Ammon's horn (tissue), 1 donor: ENCODE data around the gene ARHGAP12.
"Not testable (repeated sequence)": the region's sequence is repeated elsewhere in the genome, so short reads cannot be mapped to it uniquely, and the experiment has no call there.

Source experiments
- DNase-seq: peaks from one replicate; pipeline ENCODE4 v3.0.0-alpha.2; 2016; ENCODE audit warnings: low spot score

The ARHGAP12 gene

DNA sequence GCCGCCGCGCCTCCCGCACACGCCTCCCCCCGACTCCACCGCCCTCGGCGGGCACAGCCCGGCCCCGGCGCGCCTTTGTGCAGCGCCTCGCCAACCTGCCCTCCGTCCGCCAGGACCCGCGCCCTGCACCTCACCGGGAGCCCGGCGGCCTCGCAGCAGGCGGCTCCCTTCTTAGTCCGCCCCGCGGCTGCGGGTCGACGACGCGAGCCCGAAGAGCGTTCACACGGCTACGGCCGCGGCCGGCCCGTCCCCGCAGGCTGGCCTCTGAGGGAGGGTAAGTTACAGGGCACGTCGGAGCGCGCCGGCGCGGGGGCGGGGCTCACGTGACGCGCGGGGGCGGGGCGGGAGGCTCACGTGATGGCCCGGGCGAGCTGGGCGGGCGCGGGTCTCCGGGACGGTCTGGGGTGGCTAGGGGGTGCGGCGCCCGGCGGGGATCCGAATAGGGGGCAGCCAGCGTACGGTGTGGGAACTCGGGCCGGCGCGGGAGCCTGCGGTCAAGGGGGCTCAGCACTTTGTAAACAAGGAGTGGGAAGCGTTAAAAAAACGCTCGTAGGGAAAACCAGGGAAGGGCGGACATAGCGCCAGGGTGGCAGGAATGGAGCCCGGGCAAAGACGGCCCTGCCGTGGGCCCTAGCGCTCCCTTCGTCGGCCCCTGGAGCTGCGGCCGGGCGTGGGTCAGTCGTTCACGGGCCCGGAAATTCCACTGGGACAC, at the start of gene ARHGAP12:
Gene ARHGAP12 (minus strand): TSS at position 283 of the 712 bp plus-strand sequence. CDS start 19,976 bp downstream, outside the sequence.
- peak; percentile 84 for DNase-seq

DNA sequence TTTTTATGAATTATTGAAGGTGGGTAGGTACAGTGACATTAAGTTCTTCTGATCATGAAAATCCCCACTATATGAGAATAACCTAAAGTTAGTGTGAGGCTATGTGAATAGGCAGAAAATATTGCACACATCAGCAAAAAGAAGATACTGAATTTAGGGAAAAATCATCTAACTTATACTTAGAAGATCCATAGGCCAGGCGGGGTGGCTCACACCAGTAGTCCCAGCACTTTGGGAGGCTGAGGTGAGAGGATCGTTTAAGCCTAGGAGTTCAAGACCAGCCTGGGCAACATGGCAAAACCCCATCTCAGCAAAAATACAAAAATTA, 49.5 kb upstream of the ARHGAP12 start:
- no peak for DNase-seq

GRCh38 chr10:31977440-31978155, 49.0 kb upstream of the ARHGAP12 start:
- DNase-seq, result peak; percentile 56

- no peak for DNase-seq
Observed at GRCh38 chr10:31975157-31975765, 46.6 kb upstream of the ARHGAP12 start.

- no peak for DNase-seq
Observed at GRCh38 chr10:31974434-31975124, 45.9 kb upstream of the ARHGAP12 start.

GRCh38 chr10:31972519-31973041, 43.9 kb upstream of the ARHGAP12 start:
- DNase-seq, result no peak

- DNase-seq, result not testable (repeated sequence)
Observed at GRCh38 chr10:31969847-31970246, 41.2 kb upstream of the ARHGAP12 start.

DNA sequence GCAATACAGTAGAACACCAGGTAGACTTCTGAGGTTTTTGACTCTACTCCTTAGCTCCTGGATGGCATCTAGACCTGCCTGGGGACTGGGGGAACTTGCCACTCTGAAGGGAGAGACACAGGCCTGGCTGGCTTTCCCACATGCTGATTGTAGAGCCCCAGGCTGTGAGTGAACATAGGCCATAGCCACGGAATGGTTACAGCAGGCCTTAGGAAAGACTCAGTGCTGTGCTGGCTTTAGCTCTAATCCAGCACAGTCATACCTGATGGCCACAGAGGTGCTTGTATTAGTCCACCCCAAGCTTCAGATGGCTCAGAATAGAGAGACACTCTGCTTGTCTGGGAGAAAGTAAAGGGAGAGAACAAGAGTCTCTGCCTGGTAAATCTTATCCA, 35.0 kb upstream of the ARHGAP12 start:
- no peak for DNase-seq

DNA sequence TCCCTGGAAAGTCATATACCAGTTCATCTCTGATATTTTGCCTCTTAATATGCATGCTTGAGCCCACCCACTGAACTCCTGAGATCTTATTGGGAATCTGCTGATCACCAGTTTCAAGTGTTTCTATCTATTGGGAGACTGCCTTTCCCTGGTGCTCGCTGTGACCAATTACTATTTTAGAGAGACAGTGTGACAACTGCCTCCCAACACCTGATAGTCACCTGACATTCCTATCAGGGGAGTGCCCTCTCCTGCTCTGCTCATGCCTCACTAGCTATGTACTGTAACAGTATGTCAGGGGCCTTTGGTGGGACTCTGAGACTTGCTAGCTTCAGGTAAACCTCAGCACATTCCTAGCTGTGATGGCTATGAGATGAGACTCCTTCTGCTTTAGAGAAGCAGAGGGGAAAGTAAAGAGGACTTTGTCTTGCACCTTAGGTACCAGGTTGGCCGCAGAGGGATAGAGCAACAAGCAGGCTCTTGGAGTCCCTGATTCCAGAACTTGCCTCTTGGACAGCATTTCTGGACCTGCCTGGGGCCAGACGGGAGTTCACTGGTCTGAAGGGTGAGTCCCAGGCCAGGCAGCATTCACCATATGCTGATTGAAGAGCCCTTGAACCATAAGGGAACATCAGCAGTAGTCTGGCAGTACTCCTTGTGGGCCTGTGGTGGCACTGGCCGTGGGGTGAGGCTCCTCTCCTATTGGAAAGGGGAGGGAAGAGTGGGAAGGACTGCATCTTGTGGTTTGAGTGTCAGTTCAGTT, 34.4 kb upstream of the ARHGAP12 start:
- DNase-seq, result no peak

DNA sequence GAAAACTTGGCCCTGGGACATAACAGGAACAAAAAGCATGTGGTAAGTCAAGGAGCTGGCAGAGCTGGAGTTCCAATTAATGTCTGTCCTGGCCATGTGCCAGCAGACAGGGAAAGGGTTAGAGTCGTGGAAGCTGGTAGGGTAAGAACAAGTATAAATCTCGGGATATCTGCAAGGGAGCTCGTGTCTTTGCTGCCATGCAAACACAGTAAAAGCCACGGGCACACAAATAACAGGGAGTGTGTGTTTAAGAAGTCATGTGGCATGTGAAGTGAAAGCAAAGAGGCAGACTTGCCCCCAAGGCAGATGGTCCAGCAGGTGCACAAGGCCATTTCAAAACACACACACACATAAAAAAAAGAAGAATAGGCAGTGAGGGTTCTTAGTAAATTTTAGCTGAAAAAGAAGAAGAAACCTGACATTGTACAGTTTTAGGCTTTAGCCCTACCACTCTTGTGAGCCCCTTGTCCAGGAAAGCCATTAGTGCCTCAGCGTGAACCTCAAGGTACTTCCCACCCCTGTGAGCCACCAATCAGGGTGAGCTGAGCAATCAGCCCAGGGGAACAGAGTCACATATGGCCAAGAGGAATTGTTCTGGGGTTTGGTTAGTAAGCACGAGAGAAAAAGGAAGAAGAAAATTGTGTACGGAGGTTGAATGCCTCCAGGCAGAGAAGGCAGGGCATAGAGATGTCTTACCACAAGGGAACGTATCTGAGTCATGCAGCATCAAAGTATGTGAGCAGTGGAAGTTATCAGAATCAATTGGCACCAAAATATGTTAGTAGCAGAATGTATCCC, 32.8 kb upstream of the ARHGAP12 start:
- DNase-seq, result peak; percentile 40

- no peak for DNase-seq
Observed at GRCh38 chr10:31959461-31960173, 31.0 kb upstream of the ARHGAP12 start.

DNA sequence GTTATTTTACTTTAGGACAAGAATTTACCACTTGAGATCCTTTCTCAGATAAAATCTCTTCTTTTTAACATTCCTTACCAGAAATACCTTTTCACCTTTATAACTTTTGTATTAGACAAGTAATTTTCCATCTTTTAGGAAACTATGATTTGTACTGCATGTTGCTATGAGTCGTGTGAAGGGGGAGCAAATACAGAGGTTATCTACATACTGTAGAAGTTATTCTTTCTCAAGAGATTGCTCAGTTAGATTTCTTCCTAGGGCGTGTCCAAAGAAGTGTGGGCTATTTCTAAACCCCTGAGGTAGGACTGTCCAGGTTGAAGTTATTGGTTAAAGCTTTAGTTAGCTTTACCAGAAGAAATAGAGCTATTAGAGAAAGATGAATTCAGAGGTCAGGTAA, 30.2 kb upstream of the ARHGAP12 start:
- DNase-seq, result no peak

DNA sequence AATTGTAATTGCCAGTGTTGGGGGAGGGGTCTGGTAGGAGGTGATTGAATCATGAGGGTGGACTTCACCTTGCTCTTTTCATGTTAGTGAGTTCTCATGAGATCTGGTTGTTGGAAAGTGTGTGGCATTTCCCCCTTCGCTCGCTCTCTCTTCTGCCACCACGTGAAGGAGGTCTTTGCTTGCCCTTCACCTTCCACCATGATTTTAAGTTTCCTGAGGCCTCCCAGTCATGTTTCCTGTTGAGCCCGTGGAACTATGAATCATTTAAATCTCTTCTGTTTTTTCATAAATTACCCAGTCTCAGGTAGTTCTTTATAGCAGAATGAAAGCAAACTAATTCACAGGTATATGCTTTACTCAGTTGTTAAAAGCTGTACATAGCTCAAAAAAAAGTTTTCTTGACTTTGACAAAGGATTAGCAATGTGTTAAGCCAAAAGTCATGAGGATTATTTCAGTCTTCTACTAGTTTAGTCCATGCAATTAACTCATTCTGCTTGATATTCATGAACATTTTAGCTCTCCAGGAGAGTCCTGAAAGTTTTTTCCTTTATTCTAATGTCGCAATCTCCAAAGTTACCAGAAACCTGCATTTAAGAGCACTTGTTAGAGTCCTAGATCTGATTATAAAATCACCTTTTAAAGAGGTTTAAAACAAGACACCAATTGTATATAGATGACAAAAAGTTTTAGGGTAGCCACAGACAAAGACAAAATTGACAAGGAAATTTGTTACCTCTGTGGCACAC, 27.7 kb upstream of the ARHGAP12 start:
- no peak for DNase-seq

GRCh38 chr10:31954410-31955191, 26.0 kb upstream of the ARHGAP12 start:
- DNase-seq, result no peak

- no peak for DNase-seq
Observed at GRCh38 chr10:31953480-31953879, 24.8 kb upstream of the ARHGAP12 start.

- DNase-seq, result no peak
Observed at GRCh38 chr10:31953080-31953479, 24.4 kb upstream of the ARHGAP12 start.

DNA sequence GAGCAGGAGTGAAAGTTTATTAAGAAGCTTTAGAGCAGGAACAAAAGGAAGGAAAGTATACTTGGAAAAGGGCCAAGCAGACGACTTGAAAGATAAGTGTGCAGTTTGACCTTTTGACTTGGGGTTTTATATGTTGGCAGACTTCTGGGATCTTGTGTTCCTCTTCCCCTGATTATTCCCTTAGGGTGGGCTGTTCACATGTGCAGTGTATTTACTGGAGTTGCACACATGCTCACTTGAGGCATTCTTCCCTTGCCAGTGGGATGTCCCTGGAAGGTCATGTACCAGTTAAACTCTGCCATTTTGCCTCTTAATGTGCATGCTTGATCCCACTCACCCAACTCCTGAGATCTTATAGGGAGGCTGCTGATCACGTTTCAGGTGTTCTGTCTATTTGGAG, 23.4 kb upstream of the ARHGAP12 start:
- no peak for DNase-seq

- DNase-seq, result no peak
Observed at GRCh38 chr10:31949266-31949665, 20.6 kb upstream of the ARHGAP12 start.

GRCh38 chr10:31948021-31948420, 19.4 kb upstream of the ARHGAP12 start:
- DNase-seq, result no peak
